Midbrain (tissue), 1 donor: ENCODE data around the gene CIRBP.
"Not testable (repeated sequence)": the region's sequence is repeated elsewhere in the genome, so short reads cannot be mapped to it uniquely, and the experiment has no call there.

Experiments
- DNase-seq: peaks from one replicate; lab custom pipeline; 2025; lab: John Stamatoyannopoulos, UW

Gene CIRBP

GRCh38 chr19:1311543-1312091 is 42.5 kb downstream of the CIRBP start:
- DNase-seq, result no peak

- no peak for DNase-seq
Measured at GRCh38 chr19:1312767-1313694, 43.9 kb downstream of the CIRBP start.

- no peak for DNase-seq
Measured at GRCh38 chr19:1313695-1314613, 44.8 kb downstream of the CIRBP start.

- DNase-seq, result peak; percentile 42
Measured at GRCh38 chr19:1315470-1316166, 46.5 kb downstream of the CIRBP start.

GRCh38 chr19:1316466-1316865 is 47.3 kb downstream of the CIRBP start:
- no peak for DNase-seq

GRCh38 chr19:1317274-1318003 is 48.3 kb downstream of the CIRBP start:
- no peak for DNase-seq

GRCh38 chr19:1318678-1319471 is 49.7 kb downstream of the CIRBP start:
- no peak for DNase-seq

GRCh38 chr19:1320282-1320650 is 51.1 kb downstream of the CIRBP start:
- not testable (repeated sequence) for DNase-seq

- no peak for DNase-seq
Measured at GRCh38 chr19:1321539-1321938, 52.4 kb downstream of the CIRBP start.

GRCh38 chr19:1322198-1322981 is 53.3 kb downstream of the CIRBP start:
- DNase-seq, result no peak

- no peak for DNase-seq
Measured at GRCh38 chr19:1324249-1324805, 55.2 kb downstream of the CIRBP start.
